Ascending aorta (tissue), 2 donors: ENCODE data around the gene LGALS7. TPM values are rescaled to one million over a fixed set of nuclear protein-coding genes. Genes with fewer than 3 reads are reported as not detected.

Experiments used
- DNase-seq, 2 donors: peaks; one replicate each; pipeline ENCODE4 v3.0.0-alpha.2; 2019; ENCODE audit warnings: low spot score in 2 of 2
- H3K27ac ChIP-seq, 2 donors: fragments of 200-600 bp; sonication (generic); one replicate each; pipeline ENCODE4 v1.5.1; 2016 to 2017; ENCODE audit warnings: mild to moderate bottlenecking in 1 of 2
- H3K27me3 ChIP-seq: fragments of 200-600 bp; sonication (generic); one replicate; pipeline ENCODE4 v1.5.1; 2017
- H3K36me3 ChIP-seq, 2 donors: fragments of 200-600 bp; sonication (generic); one replicate each; pipeline ENCODE4 v1.5.1; 2016
- H3K4me1 ChIP-seq, 2 donors: fragments of 200-600 bp; sonication (generic); one replicate each; pipeline ENCODE4 v1.5.1; 2016 to 2017; ENCODE audit warnings: mild to moderate bottlenecking in 1 of 2
- H3K4me3 ChIP-seq, 2 donors: fragments of 200-600 bp; sonication (generic); one replicate each; pipeline ENCODE4 v1.5.1; 2016 to 2017; ENCODE audit warnings: mild to moderate bottlenecking in 1 of 2
- H3K9me3 ChIP-seq, 2 donors: fragments of 200-600 bp; sonication (generic); one replicate each; pipeline ENCODE4 v1.5.1; 2016
- CTCF ChIP-seq, 3 experiments: fragments of 200-600 bp in 2 of 3; fragments of 450-650 bp in 1 of 3; sonication (generic) in 2 of 3; IDR thresholded peaks; one replicate each; pipeline ENCODE4 v1.5.1; 2016 to 2019; ENCODE audit warnings: antibody characterized with exemption in 3 of 3, mild to moderate bottlenecking in 1 of 3, moderate library complexity in 1 of 3
- intact Hi-C: fragments of 100-400 bp; cut with DNase I; formaldehyde crosslinking; loops from one replicate; pipeline ENCODE4 v1.15.1; 2023
- total RNA-seq: library from RNA; depleted of rRNA; stranded (reverse); fragments of >200 nt; gene quantifications from one replicate; pipeline ENCODE4 v1.1.0, GENCODE V29; 2016

LGALS7 gene
- total RNA-seq, 1 donor from 2014 or later = not detected

GRCh38 chr19:38734426-38735256 lies 38.7 kb downstream of the LGALS7 start:
- Histone ChIP-seq H3K4me1 (peaks cover 6 to 20% of the 10 kb centered on the region in 2 donors), H3K4me3 (no peak overlapping the region), H3K36me3 (peaks cover 14 to 24% of the 10 kb centered on the region in 2 donors), H3K27me3 (no peaks in the 10 kb centered on the region), H3K9me3 (no peaks in the 10 kb centered on the region), H3K27ac (peak overlapping the region; percentile 68 to 71)
- intact Hi-C loops = loop anchor here (5.0 kb wide), 1 partner anchor 113 kb away; the partner anchor contains the start of gene HNRNPL
- no peak for TF ChIP-seq CTCF (IDR thresholded peaks at IDR 0.05)
- peak in 1 of 2 donors; percentile 66 for DNase-seq

DNA sequence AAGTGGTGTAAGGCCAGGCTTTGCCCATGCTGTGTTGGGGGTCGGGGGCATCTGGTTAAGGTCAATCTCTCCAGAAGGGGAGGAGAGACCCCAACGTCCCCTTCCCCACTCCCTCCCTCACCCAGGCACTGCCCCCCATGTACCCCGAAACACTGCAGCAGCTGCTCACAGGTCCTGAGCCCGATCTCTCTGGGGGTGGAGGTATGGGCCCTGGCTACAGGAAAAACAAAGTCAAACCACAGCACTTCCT lies 39.2 kb downstream of the LGALS7 start:
- no peaks in the 10 kb centered on the region for H3K27me3 ChIP-seq
- H3K9me3 ChIP-seq = no peaks in the 10 kb centered on the region
- DNase-seq = no peak
- H3K4me1 ChIP-seq = peaks cover 6 to 20% of the 10 kb centered on the region in 2 donors
- peak overlapping the region; percentile 68 to 71 for H3K27ac ChIP-seq
- intact Hi-C loops = loop anchor here (5.0 kb wide), 1 partner anchor 113 kb away; the partner anchor contains the start of gene HNRNPL
- no peak for TF ChIP-seq CTCF (IDR thresholded peaks at IDR 0.05)
- H3K4me3 ChIP-seq = no peak overlapping the region
- H3K36me3 ChIP-seq = peaks cover 20 to 30% of the 10 kb centered on the region in 2 donors

DNA sequence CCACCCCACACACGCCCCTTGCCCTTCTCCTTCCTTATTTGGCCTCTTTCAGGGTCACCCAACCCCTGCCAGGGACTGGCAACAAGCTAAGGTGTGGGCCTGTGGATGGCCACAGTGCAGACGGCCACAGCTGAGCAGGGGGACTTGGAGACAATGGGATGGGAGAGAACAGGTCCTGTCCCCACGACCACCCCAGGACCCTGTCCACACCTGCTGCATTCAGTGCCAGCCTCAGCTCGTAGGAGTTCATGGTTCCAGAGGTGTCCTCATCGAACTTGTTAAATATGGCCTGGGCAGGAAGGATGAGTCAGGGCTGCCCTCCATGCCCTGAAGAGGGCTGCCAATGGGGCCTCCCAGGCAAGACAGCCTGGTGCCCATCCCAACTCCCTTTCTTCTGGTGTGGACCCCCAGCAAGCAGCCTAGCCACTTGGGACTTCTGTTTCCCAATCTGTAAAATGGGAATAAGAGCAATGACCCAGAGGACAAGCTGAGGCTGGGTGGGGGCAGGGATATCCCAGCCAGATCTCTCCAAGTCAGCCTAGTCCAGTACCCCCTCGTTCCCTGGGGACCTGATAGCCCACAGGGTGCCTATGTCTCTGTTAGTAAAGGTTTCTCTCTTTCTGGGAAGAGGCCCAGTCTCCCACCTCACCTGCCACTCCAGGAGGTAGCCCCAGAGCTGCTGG lies 39.7 kb downstream of the LGALS7 start:
- H3K27me3 ChIP-seq = no peaks in the 10 kb centered on the region
- no peaks in the 10 kb centered on the region for H3K9me3 ChIP-seq
- H3K4me3 ChIP-seq = no peak overlapping the region
- no peak for TF ChIP-seq CTCF (IDR thresholded peaks at IDR 0.05)
- intact Hi-C loops = loop anchor here (2.0 to 5.0 kb wide), 2 partner anchors 85 to 114 kb away; partner anchors contain the start of gene HNRNPL
- peaks cover 6 to 20% of the 10 kb centered on the region in 2 donors for H3K4me1 ChIP-seq
- H3K27ac ChIP-seq = peak overlapping the region; percentile 68 to 71
- peak in 1 of 2 donors; percentile 70 for DNase-seq
- H3K36me3 ChIP-seq = peaks cover 24 to 34% of the 10 kb centered on the region in 2 donors

GRCh38 chr19:38733241-38733492 lies 40.1 kb downstream of the LGALS7 start:
- TF ChIP-seq CTCF (IDR thresholded peaks at IDR 0.05) = no peak
- Histone ChIP-seq H3K9me3 (no peaks in the 10 kb centered on the region), H3K27me3 (no peaks in the 10 kb centered on the region), H3K36me3 (peaks cover 29 to 39% of the 10 kb centered on the region in 2 donors), H3K4me3 (no peak overlapping the region), H3K4me1 (peaks cover 6 to 20% of the 10 kb centered on the region in 2 donors), H3K27ac (peak overlapping the region; percentile 68 to 71)
- peak in 1 of 2 donors; percentile 65 for DNase-seq
- intact Hi-C loops = loop anchor here (2.0 to 5.0 kb wide), 2 partner anchors 84 to 114 kb away; partner anchors contain the start of gene HNRNPL

DNA sequence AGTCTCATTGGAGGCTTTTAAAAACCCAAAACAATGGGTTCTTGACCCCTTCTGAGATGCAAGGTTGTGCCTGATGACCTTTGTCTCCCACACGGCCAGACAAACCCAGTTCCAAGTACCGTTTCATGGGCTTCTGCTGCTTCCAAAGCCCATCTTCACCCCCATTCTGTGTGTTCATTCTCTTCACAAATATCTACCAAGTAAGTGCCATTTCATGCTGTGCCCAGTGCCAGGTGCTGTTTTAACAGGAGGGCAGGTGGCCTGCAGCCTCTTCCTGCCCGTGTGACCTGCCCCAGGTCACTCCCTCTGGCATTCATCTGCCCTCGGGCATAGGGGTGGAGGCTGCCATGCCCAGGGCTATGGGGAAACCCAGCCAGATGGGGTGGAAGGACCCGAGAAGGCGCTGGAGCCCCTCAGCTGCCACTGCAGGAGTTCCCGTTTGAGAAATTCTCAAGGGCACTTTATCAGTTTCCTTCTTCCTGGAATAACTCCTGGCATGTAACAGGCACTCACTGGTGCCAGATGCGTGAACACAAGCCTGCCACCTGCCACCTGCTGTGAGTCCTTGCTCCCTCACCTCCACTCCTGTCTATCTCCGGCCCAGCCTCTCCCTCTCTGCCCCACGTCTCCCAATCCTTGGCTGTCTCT lies 41.5 kb downstream of the LGALS7 start:
- Histone ChIP-seq H3K9me3 (no peaks in the 10 kb centered on the region), H3K4me1 (peaks cover 6 to 22% of the 10 kb centered on the region in 2 donors), H3K4me3 (no peak overlapping the region), H3K27ac (peak overlapping the region; percentile 68 to 71), H3K27me3 (no peaks in the 10 kb centered on the region), H3K36me3 (peaks cover 43 to 53% of the 10 kb centered on the region in 2 donors)
- intact Hi-C loops = loop anchor here (2.0 to 5.0 kb wide), 2 partner anchors 83 to 116 kb away; partner anchors contain the start of gene HNRNPL
- no peak for TF ChIP-seq CTCF (IDR thresholded peaks at IDR 0.05)
- peak in 1 of 2 donors; percentile 62 for DNase-seq
